Gastroesophageal sphincter (tissue), 3 donors: ENCODE data around the gene ITGA3.

Experiments used
- EP300 ChIP-seq: sonication (generic); formaldehyde crosslinking; IDR thresholded peaks from one replicate; pipeline ENCODE4 v1.6.1; 2017; ENCODE audit warnings: antibody characterized with exemption, mild to moderate bottlenecking
- POLR2A ChIP-seq, 2 donors: fragments of 450-650 bp; IDR thresholded peaks; one replicate each; pipeline ENCODE4 v1.6.1; 2017; ENCODE audit warnings: antibody characterized with exemption in 2 of 2, mild to moderate bottlenecking in 2 of 2, moderate library complexity in 1 of 2
- POLR2AphosphoS5 ChIP-seq: sonication (generic); formaldehyde crosslinking; IDR thresholded peaks from one replicate; pipeline ENCODE4 v1.6.1; 2017; ENCODE audit warnings: antibody characterized with exemption
- TF ChIP-seq, protein P1 (sequence below), 4 experiments: fragments of 200-600 bp in 2 of 4; fragments of 450-650 bp in 2 of 4; sonication (generic) in 1 of 4; IDR thresholded peaks; one replicate each; pipeline ENCODE4 v1.5.1; 2017 to 2019; ENCODE audit warnings: antibody characterized with exemption in 4 of 4, mild to moderate bottlenecking in 2 of 4, moderate library complexity in 2 of 4

DNA sequence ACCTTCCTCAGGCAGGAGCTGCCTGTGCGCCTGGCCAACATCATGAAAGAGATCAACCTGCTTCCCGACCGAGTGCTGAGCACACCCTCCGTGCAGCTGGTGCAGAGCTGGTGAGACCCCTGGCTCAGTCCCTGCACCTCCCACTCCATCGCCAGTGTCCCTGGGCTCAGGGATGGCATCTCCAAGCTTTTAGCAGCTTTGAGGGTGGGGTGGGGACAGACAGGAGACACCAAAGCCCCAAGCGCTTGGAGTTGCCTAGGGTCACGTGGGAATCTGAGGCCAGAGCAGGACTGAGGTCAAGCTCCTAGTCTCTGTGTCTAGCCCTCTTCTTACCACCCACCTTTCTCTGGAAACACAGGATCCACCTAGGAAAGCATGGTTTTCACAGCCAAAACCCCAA, 41.5 kb downstream of the ITGA3 start:
- no peak for TF ChIP-seq EP300
- TF ChIP-seq, protein P1, sequence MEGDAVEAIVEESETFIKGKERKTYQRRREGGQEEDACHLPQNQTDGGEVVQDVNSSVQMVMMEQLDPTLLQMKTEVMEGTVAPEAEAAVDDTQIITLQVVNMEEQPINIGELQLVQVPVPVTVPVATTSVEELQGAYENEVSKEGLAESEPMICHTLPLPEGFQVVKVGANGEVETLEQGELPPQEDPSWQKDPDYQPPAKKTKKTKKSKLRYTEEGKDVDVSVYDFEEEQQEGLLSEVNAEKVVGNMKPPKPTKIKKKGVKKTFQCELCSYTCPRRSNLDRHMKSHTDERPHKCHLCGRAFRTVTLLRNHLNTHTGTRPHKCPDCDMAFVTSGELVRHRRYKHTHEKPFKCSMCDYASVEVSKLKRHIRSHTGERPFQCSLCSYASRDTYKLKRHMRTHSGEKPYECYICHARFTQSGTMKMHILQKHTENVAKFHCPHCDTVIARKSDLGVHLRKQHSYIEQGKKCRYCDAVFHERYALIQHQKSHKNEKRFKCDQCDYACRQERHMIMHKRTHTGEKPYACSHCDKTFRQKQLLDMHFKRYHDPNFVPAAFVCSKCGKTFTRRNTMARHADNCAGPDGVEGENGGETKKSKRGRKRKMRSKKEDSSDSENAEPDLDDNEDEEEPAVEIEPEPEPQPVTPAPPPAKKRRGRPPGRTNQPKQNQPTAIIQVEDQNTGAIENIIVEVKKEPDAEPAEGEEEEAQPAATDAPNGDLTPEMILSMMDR (IDR thresholded peaks at IDR 0.05): no peak
- no peak for TF ChIP-seq POLR2A (IDR thresholded peaks at IDR 0.05)
- no peak for TF ChIP-seq POLR2AphosphoS5
